Stimulated activated CD4-positive, alpha-beta T cell treated with anti-CD3 and anti-CD28 coated beads, Interleukin-4, amount 100 ng/mL, for 4 hours (primary cell): Measurements from ENCODE around the gene HACD4.

Experiments used
- DNase-seq, 2 experiments: peaks; one replicate each; pipeline ENCODE4 v3.0.0-alpha.2; 2020

The HACD4 gene

DNA sequence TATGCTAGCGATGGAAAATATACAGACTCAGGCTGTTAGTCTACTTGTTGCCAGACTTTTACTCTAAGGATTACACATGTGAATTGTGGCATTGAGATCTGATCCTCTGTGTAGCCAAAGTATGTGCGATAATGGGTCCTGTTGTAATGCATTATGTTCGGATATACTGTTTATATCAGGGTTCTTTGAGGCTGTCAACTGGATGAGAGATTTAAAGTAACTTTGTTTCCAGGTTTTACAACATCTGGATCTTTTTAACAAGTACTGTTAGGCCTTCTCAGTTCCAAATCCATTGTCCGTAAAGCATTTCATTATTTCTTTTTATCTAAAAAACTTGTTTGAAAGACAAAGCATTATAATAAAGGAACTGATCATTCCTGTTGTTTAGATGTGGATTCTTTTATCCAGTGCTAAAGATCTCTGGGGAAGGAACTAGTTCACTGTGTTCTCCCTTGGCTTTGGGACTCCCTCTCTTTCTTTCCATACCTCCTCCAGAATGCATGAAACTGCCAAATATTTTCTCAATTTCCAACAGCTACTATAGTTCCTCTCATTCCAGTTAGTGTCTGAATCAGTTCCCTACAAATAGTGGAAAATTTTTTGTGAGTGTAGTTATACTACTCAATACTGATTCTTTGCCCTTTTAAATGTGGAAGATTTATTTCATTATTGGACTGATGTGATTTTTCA is 68.8 kb downstream of the HACD4 start:
- DNase-seq: no peak

- no peak for DNase-seq
Observed at GRCh38 chr9:20950707-20951106, 80.7 kb downstream of the HACD4 start.
